ENCODE data around the gene CREB3.

DNA sequence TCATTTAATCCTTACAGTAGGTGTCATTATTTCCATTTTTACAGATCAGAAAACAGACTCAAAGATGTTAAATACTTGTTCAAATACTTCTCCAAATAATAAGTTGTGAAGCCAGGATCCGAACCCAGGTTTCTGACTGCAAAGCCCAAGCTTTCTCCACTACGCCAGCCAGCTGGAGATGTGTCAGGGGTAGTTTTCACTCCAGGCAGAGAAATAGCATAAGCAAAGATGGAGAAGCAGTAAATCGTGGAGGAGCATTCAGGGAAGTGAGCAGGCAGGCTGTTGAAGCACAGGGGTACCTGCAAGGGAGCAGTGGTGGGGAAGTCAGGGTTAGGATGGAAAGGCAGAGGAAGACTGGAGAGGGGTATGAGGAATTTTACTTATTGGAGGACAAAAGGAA, 3.4 kb upstream of the CREB3 start:
- TF ChIP-seq, protein P1, sequence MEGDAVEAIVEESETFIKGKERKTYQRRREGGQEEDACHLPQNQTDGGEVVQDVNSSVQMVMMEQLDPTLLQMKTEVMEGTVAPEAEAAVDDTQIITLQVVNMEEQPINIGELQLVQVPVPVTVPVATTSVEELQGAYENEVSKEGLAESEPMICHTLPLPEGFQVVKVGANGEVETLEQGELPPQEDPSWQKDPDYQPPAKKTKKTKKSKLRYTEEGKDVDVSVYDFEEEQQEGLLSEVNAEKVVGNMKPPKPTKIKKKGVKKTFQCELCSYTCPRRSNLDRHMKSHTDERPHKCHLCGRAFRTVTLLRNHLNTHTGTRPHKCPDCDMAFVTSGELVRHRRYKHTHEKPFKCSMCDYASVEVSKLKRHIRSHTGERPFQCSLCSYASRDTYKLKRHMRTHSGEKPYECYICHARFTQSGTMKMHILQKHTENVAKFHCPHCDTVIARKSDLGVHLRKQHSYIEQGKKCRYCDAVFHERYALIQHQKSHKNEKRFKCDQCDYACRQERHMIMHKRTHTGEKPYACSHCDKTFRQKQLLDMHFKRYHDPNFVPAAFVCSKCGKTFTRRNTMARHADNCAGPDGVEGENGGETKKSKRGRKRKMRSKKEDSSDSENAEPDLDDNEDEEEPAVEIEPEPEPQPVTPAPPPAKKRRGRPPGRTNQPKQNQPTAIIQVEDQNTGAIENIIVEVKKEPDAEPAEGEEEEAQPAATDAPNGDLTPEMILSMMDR (IDR thresholded peaks at IDR 0.05) = no peak
- TF ChIP-seq EP300 (IDR thresholded peaks at IDR 0.05) (no peak), CBX2 (IDR thresholded peaks at IDR 0.05; ENCODE audit: borderline replicate concordance, low read depth) (no peak), ZFP36 (IDR thresholded peaks at IDR 0.05; ENCODE audit: borderline replicate concordance, partially characterized antibody) (no peak), FOSL2 (IDR thresholded peaks at IDR 0.05) (no peak), FOSL2 (CRISPR knock-in tag; IDR thresholded peaks at IDR 0.05) (no peak), ELK1 (IDR thresholded peaks at IDR 0.05; ENCODE audit: low read depth, low read length) (no peak)

Measured in A549 (cell line).